ENCODE measurements around the gene LSR. TPM values are rescaled to one million over a fixed set of nuclear protein-coding genes. Genes with fewer than 3 reads are reported as not detected.

LSR gene
- polyA plus RNA-seq, 1 experiment: 0.32 TPM

DNA sequence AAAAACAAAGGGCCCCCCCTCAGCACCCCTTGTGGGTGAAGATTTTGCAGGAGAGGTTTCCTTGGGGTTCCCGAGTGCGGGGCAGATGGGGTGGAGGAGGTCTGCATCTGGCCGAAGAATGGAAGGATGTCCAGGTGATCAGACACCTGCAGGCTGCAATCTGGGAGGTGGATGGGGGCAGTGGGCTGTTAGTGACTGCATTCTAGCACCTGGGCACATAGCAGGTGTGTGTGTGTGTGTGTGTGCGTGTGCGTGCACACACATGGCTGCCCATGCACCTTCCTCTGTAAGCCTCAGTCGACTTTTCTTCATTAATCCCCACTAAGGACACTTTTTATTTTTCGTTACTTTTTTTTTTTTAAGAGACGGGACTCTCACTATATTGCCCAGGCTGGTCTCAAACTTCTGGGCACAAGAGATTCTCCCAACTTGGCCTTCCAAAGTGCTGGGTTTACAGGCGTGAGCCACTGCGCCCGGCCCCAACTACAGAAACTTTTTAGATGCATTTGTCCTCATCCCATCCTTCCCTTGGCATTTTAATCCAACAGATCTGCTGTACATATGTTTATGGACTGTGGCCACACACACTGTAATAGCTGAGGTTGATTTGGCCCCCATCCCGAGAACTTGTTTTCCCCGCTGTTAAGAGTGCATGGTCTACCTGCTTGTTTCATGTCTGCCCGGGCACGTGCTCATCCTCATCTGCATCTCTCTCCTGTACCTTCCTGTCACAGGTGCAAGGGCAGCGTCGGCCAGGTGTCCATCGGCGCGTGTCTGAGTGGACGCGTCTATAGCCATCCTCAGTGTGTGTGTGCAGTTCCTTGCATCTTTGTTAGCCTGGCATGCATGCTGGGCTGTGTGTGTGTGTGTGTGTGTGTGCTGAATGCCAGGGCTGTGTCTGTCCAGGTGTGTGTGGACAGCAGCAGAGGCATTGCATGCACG lies 43.9 kb downstream of the LSR start:
- POLR2A ChIA-PET: no interaction called here
- Histone ChIP-seq H3K27me3 (ENCODE audit: control insufficient read depth, insufficient read depth, low read length) (peaks cover 14% of the 10 kb centered on the region), H3K4me3 (ENCODE audit: low read depth, low read length) (no peak overlapping the region), H3K27ac (ENCODE audit: low read depth, low read length) (no peak overlapping the region), H3K9me3 (ENCODE audit: control insufficient read depth, insufficient read depth, low read length) (no peaks in the 10 kb centered on the region; the same call in 1 of the 2 replicates)
- CTCF ChIA-PET: no interaction called here
- TF ChIP-seq, protein P1, sequence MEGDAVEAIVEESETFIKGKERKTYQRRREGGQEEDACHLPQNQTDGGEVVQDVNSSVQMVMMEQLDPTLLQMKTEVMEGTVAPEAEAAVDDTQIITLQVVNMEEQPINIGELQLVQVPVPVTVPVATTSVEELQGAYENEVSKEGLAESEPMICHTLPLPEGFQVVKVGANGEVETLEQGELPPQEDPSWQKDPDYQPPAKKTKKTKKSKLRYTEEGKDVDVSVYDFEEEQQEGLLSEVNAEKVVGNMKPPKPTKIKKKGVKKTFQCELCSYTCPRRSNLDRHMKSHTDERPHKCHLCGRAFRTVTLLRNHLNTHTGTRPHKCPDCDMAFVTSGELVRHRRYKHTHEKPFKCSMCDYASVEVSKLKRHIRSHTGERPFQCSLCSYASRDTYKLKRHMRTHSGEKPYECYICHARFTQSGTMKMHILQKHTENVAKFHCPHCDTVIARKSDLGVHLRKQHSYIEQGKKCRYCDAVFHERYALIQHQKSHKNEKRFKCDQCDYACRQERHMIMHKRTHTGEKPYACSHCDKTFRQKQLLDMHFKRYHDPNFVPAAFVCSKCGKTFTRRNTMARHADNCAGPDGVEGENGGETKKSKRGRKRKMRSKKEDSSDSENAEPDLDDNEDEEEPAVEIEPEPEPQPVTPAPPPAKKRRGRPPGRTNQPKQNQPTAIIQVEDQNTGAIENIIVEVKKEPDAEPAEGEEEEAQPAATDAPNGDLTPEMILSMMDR (IDR thresholded peaks at IDR 0.05; ENCODE audit: low read depth, low read length): no peak
- DNase-seq (ENCODE audit: low read depth, low spot score): no peak

DNA sequence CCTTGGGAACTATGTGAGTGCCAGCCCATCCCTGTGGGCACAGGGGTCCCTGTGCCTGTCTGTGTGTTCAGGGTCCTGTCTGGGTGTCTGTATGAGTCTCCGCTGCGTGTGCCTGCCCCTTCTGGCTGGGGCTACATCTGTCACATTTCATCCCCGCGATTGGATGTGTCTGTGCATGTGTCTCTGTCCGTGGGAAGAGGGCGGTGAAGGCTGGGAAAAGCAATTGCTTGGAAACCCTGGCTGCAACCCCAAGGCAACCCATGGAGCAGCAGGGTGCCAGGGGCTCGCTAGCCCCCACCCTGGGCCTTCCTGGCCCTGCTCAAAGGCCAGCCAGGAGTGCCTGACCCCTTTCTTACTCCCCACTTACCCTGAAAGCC lies 44.5 kb downstream of the LSR start:
- CTCF ChIA-PET: no interaction called here
- DNase-seq (ENCODE audit: low read depth, low spot score): no peak
- Histone ChIP-seq H3K9me3 (ENCODE audit: control insufficient read depth, insufficient read depth, low read length) (peaks cover 5% of the 10 kb centered on the region; the same call in 1 of the 2 replicates), H3K27ac (ENCODE audit: low read depth, low read length) (no peak overlapping the region), H3K27me3 (ENCODE audit: control insufficient read depth, insufficient read depth, low read length) (peaks cover 14% of the 10 kb centered on the region), H3K4me3 (ENCODE audit: low read depth, low read length) (no peak overlapping the region)
- POLR2A ChIA-PET: no interaction called here
- TF ChIP-seq, protein P1 (IDR thresholded peaks at IDR 0.05; ENCODE audit: low read depth, low read length): no peak

DNA sequence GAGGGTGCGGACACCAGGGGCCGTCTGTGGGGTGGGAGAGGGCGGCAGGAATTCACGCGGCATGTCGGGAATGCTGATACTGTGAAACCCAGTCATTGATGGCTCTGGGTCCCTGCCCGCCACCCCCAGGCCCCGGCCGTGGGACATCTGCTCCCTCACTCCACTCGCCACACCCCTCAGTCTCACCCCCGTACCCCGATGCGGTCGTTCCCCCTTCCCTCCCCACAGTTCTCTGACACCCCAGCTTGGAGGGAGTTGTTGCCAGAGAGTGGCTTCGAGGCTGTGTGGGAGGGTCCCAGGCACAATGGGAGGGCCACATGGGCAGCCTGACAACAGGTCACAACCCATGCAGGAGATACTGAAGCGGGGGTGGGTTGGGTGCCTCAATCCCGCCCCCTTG lies 45.0 kb downstream of the LSR start:
- TF ChIP-seq, protein P1 (IDR thresholded peaks at IDR 0.05; ENCODE audit: low read depth, low read length): no peak
- peaks cover 14% of the 10 kb centered on the region for H3K27me3 ChIP-seq (ENCODE audit: control insufficient read depth, insufficient read depth, low read length)
- POLR2A ChIA-PET: no interaction called here
- H3K27ac ChIP-seq (ENCODE audit: low read depth, low read length): no peak overlapping the region
- H3K9me3 ChIP-seq (ENCODE audit: control insufficient read depth, insufficient read depth, low read length): peaks cover 7% of the 10 kb centered on the region; the same call in 1 of the 2 replicates
- H3K4me3 ChIP-seq (ENCODE audit: low read depth, low read length): no peak overlapping the region
- DNase-seq (ENCODE audit: low read depth, low spot score): no peak
- CTCF ChIA-PET: no interaction called here

DNA sequence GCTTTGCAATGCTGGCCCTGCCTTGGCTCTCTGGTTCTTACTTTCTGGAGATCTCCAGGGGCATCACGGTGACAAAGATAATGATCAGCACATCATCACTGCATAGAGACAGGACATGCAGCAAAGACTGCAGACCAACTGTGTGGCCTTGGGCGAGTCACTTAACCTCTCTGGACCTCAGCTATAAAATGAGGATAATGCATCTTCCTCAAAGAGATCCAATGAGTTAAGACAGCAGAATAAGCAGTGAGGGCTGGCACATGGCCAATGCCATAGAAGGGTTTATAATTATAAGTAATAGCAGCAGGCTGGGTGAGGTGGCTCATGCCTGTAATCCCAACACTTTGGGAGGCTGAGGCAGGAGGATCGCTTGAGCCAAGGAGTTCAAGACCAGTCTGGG lies 45.5 kb downstream of the LSR start:
- ChIA-PET POLR2A (no interaction called here), CTCF (no interaction called here)
- Histone ChIP-seq H3K9me3 (ENCODE audit: control insufficient read depth, insufficient read depth, low read length) (peaks cover 12% of the 10 kb centered on the region; the same call in 1 of the 2 replicates), H3K4me3 (ENCODE audit: low read depth, low read length) (no peak overlapping the region), H3K27ac (ENCODE audit: low read depth, low read length) (no peak overlapping the region), H3K27me3 (ENCODE audit: control insufficient read depth, insufficient read depth, low read length) (peaks cover 14% of the 10 kb centered on the region)
- no peak for DNase-seq (ENCODE audit: low read depth, low spot score)
- TF ChIP-seq, protein P1 (IDR thresholded peaks at IDR 0.05; ENCODE audit: low read depth, low read length): no peak

Measured in AG04450 (cell line).